Colon (tissue), 2 donors: Measurements from ENCODE around the gene PRDM12.

Experiments used
- FAIRE-seq: peaks from 2 replicates; lab custom pipeline; 2012; peaks lifted over from hg19 to GRCh38; lab: Jason Lieb, UNC
- donor health status: control.
- donor health status: control.

Gene PRDM12

DNA sequence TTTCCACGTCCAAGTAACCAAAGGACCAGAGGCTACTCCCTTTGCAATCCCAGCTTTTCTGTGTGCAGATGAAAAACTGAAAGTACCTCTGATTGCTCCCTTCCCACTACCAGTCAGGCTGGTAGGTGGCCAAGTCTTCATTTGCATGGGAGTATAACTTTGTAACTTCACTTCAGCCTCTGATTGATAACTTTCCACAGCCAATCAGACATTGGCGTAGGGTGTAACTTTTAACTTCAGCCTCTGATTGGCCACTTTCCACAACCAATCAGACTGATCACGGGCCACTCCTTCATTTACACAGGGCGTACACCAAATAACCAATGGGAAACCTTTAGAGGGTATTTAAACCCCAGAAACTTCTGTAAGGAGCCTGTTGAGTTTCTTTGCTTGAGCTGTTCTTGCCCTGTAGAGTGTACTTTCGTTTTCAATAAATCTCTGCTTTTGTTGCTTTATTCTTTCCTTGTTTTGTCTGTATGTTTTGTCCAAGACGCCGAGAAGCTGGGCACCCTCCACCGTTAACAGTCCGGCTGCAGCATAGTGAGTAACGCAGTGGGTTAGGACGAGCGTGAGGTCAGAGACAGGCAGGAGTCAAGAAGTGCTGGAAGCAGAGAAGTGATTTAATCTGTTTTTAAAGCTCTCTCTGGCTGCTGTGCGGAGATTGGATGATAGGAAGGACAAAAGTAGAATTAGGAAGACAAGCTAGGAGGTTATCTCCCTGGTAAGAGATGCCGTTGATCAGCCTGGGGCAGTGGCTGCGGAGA is 25.7 kb downstream of the PRDM12 start:
- FAIRE-seq = peak; percentile 28

DNA sequence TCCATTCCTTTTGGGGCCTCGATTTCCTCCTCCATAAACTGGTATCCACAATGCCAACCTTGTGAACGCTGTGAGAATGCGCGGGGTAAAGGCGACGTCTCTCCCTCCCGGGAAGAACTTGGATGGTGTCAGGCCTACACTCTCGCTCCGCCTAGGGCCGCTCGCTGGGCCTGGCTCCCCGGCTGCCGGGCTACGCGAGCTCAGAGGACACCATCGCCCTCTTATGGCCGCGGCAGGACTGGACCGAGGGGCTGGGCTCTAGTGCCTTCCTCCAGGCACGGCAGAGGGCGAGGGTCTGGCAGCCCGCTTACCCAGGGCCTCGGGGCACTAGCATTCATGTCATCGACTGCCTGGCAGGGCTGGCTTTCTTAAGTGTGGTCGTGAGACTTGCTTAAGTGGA is 27.9 kb downstream of the PRDM12 start:
- FAIRE-seq = no peak

- no peak for FAIRE-seq
Observed at GRCh38 chr9:130693101-130693425, 28.7 kb downstream of the PRDM12 start.

- FAIRE-seq = no peak
Observed at GRCh38 chr9:130693426-130694191, 29.2 kb downstream of the PRDM12 start, which contains the start of gene EXOSC2. Gene EXOSC2 (plus strand): TSS chr9:130693780. CDS start chr9:130693792, 12 bp downstream.

GRCh38 chr9:130694205-130694604 is 29.8 kb downstream of the PRDM12 start:
- no peak for FAIRE-seq

GRCh38 chr9:130696139-130696650 is 31.8 kb downstream of the PRDM12 start:
- FAIRE-seq = no peak

GRCh38 chr9:130696996-130697395 is 32.6 kb downstream of the PRDM12 start:
- no peak for FAIRE-seq

DNA sequence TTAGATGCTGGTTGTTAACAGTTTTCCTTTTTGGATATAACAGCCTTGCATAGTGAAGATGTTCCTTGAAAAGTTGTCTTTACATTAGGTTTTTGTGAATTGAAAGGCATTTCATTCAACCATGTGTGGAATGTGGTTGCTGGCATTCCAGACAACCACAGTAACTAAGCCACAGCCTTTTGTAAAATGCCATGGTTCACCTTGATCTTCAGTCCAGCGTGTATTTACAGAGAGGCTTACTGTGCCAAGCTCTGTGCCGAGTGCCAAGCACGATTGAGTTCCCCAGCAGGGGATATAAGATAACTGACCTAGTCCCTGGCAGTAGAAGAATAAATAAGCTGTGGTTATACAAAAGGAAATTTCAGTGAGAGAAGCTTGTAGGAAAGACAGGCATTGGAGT is 34.1 kb downstream of the PRDM12 start:
- no peak for FAIRE-seq

GRCh38 chr9:130699047-130699446 is 34.7 kb downstream of the PRDM12 start:
- FAIRE-seq = no peak

DNA sequence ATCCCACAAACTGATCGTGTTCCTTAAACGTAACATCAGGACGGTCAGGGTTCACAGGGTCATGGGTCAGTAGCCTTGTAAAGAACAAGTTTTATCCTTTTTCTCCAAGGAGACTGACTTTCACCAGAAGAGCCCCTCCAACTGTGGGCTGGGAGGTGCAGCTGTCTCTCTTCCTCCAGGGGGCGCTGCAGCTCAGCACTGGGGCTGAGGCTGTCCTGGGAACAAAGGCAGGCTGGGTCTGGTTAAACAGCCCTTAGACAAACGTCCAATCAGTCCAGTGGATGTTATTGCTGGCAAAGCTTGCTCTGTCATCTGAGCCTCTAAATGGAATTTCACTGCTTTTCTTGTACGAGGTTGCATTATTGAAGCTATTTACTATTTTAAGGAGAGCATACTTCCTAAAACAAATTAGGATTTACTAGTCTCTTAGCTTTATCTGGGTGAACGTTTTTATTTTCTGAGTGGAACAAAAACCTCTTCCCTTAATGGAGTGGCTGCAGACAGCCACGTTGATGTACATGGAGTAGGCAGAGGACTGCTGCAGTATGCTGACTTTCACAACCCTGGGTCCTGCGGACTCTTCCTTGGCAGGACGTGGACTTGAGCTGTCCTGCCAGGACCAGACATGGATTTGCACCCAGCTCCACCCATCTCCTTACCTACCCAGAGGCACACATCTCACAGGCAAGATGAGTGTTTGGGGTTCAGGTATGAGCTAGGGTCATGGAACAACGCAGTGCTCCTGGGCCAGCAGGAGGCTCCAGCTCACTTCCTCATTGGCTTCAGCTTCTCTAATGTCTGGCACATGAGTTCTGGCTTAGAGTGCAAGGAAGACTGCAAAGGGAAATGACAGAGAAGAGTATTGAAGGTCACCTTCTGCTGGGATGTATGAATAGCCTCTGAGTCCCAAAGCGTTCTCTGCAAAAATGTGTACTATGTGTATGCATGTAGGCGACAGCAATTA is 36.9 kb downstream of the PRDM12 start:
- FAIRE-seq = no peak

DNA sequence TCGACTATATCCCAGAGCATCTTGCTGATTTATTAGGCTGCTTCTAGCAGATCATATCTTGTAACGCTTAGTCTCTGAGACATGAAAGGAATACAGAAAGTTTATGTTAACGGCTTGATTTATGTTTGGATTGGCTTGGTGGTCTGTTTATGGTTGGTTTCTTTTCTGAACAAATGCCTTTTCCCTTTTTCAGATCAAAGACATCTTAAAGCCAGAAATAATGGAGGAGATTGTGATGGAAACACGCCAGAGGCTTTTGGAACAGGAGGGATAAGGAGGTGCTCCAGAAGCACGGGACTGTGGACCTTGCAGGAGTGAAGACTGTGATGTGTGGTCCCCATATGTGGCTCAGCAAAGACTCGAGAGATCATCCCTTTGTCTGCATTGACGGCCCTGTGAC is 39.1 kb downstream of the PRDM12 start:
- no peak for FAIRE-seq

- no peak for FAIRE-seq
Observed at GRCh38 chr9:130707225-130707976, 43.0 kb downstream of the PRDM12 start.

GRCh38 chr9:130710822-130711352 is 46.5 kb downstream of the PRDM12 start:
- FAIRE-seq = no peak

DNA sequence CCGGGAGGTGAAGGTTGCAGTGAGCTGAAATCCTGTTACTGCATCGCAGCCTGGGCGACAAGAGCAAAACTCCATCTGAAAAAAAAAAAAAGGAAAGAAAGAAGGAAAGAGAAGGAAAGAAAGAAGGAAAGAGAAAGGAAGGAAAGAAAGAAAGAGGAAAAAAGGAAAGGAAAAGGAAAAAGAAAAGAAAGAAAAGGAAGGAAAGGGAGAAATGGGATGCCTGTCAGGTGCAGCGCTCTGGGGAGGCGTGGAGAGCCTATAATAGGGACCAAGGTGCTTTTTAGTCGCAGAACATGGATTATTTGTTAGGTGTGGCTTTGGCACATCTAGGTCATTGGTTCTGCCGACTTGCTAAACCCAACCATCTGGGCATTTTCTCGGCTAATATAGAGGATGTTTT is 47.1 kb downstream of the PRDM12 start:
- no peak for FAIRE-seq

- FAIRE-seq = no peak
Observed at GRCh38 chr9:130712564-130713285, 48.3 kb downstream of the PRDM12 start.

DNA sequence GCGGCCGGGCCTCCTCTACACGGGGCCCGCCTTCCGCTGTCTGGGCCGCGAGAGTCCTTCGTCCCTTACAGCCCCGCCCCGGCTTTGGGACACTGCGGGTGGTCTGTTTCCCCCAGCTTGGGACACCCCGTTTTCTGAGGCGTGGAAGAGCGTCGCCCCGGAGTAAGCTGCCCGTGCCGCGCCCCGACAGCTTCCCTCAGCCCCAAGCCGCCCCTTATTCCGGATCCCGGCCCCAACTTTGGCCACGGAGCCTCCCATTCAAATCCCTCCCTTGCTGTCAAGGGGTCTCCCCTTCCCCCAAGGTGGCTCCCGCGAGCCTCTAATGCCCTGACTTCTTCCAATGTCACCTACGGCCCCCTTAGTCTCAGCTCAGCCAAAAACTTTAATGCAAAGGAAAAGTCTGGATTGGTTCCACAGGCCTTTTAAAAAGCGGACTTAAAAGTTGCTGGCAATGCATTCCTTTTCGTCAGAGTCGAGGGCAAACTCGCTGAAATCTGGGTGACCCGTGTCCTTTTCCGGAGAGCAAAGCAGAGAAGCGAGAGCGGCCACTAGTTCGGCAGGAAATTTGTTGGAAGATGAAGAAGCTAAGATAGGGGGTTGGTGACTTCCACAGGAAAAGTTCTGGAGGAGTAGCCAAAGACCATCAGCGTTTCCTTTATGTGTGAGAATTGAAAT is 49.0 kb downstream of the PRDM12 start:
- no peak for FAIRE-seq

DNA sequence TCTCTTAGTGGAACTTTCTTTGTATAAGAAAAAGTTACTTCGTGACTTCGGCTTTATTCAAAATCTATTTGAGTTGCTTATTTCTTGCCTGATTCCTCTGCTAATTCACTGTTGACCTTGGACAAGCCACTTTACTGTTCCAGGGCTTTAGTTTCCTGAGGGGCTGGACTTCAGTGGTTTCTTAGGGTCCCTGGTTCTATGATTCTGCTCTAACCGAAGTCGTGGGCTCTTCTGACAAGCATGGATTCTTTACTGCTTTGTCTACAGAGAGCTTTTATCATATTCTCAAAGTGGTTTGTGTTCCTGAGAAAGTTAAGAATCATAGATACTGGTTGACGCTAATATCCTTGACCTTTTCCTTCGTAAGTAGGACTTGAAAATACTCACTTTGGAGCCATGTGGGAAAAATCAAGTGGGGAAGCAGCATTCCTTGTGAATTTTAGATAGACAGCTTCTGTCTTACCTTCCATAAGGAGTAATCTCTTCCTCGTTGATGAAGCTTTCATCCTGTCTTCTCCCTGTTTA is 50.3 kb downstream of the PRDM12 start:
- FAIRE-seq = no peak

DNA sequence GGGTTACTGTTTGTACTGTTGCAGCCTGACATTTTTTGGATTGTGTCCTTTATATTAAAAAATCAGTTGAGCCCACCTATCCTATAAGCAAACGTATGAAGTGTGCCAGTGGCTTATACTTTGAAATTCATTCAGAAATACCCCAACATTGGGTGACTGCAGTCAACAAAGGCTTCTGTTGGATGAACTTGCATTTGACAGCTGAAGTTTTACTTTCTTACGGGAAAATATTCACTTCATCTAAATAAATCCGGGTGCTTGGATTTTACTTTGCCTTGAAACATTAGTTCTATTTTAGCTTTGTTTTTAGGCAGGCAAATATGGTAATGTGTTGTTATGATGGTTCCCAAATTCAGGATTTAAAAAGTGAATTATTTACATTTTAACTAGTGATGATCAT is 50.9 kb downstream of the PRDM12 start:
- no peak for FAIRE-seq

GRCh38 chr9:130718562-130718961 is 54.2 kb downstream of the PRDM12 start:
- FAIRE-seq = no peak

GRCh38 chr9:130720762-130721161 is 56.4 kb downstream of the PRDM12 start:
- FAIRE-seq = no peak
